ENCODE measurements around the gene DDX23.
A peak's percentile ranks its signal among the peaks of the same experiment; 100 is the strongest.
"Not testable (repeated sequence)": the region's sequence is repeated elsewhere in the genome, so short reads cannot be mapped to it uniquely, and the experiment has no call there.

DDX23 gene

GRCh38 chr12:48851883-48852733 lies at the start of gene DDX23:
Gene DDX23, minus strand, starts transcription at chr12:48852163. Its CDS starts 6,381 bp downstream, at chr12:48845782.
- DNase-seq (ENCODE audit: low read depth): peak; percentile 88

- no peak for DNase-seq (ENCODE audit: low read depth)
These were observed 49.3 kb upstream of the DDX23 start for GRCh38 chr12:48901278-48901677.

GRCh38 chr12:48899651-48900050 lies 47.7 kb upstream of the DDX23 start:
- DNase-seq (ENCODE audit: low read depth): no peak

GRCh38 chr12:48894271-48894670 lies 42.3 kb upstream of the DDX23 start:
- no peak for DNase-seq (ENCODE audit: low read depth)

GRCh38 chr12:48890657-48891418 lies 38.9 kb upstream of the DDX23 start:
- peak; percentile 77 for DNase-seq (ENCODE audit: low read depth)

- DNase-seq (ENCODE audit: low read depth): no peak
These were observed 37.7 kb upstream of the DDX23 start for GRCh38 chr12:48889679-48890078.

- no peak for DNase-seq (ENCODE audit: low read depth)
These were observed 31.6 kb upstream of the DDX23 start for GRCh38 chr12:48883305-48884161.

- no peak for DNase-seq (ENCODE audit: low read depth)
These were observed 31.0 kb upstream of the DDX23 start for GRCh38 chr12:48882972-48883304.

GRCh38 chr12:48882315-48882687 lies 30.3 kb upstream of the DDX23 start:
- no peak for DNase-seq (ENCODE audit: low read depth)

GRCh38 chr12:48881686-48882314 lies 29.8 kb upstream of the DDX23 start:
- DNase-seq (ENCODE audit: low read depth): no peak

- DNase-seq (ENCODE audit: low read depth): no peak
These were observed 28.7 kb upstream of the DDX23 start for GRCh38 chr12:48880647-48881046.

- no peak for DNase-seq (ENCODE audit: low read depth)
These were observed 26.6 kb upstream of the DDX23 start for GRCh38 chr12:48878548-48878947.

GRCh38 chr12:48875944-48876515 lies 24.1 kb upstream of the DDX23 start:
- no peak for DNase-seq (ENCODE audit: low read depth)

GRCh38 chr12:48873534-48873933 lies 21.6 kb upstream of the DDX23 start:
- not testable (repeated sequence) for DNase-seq (ENCODE audit: low read depth)

- DNase-seq (ENCODE audit: low read depth): no peak
These were observed 21.1 kb upstream of the DDX23 start for GRCh38 chr12:48873096-48873495.

- DNase-seq (ENCODE audit: low read depth): no peak
These were observed 17.2 kb upstream of the DDX23 start for GRCh38 chr12:48869191-48869590.

GRCh38 chr12:48868451-48868850 lies 16.5 kb upstream of the DDX23 start:
- no peak for DNase-seq (ENCODE audit: low read depth)

- no peak for DNase-seq (ENCODE audit: low read depth)
These were observed 14.2 kb upstream of the DDX23 start for GRCh38 chr12:48866052-48866711.

- peak; percentile 78 for DNase-seq (ENCODE audit: low read depth)
These were observed 13.5 kb upstream of the DDX23 start, which contains the start of gene RND1 for GRCh38 chr12:48865281-48866051. Gene RND1, minus strand, starts transcription at chr12:48865870. Its CDS starts 103 bp downstream, at chr12:48865767.

GRCh38 chr12:48863291-48863690 lies 11.3 kb upstream of the DDX23 start:
- no peak for DNase-seq (ENCODE audit: low read depth)

Measured in activated T-cell treated with anti-CD3 and anti-CD28 coated beads for 48 hours (primary cell).